GM21515 (cell line): ENCODE data around the gene ASPSCR1.
"Not testable (repeated sequence)": the region's sequence is repeated elsewhere in the genome, so short reads cannot be mapped to it uniquely, and the experiment has no call there.

Source experiments
- ATAC-seq: cut with Tn5 transposase; IDR thresholded peaks from one replicate; pipeline ENCODE4 v1.9.1; 2021; ENCODE audit not compliant: unreplicated experiment

ASPSCR1 gene

GRCh38 chr17:81981511-81981910 is 4.1 kb downstream of the ASPSCR1 start:
- not testable (repeated sequence) for ATAC-seq

- no peak for ATAC-seq
These were observed 5.7 kb downstream of the ASPSCR1 start for GRCh38 chr17:81983011-81983638.

DNA sequence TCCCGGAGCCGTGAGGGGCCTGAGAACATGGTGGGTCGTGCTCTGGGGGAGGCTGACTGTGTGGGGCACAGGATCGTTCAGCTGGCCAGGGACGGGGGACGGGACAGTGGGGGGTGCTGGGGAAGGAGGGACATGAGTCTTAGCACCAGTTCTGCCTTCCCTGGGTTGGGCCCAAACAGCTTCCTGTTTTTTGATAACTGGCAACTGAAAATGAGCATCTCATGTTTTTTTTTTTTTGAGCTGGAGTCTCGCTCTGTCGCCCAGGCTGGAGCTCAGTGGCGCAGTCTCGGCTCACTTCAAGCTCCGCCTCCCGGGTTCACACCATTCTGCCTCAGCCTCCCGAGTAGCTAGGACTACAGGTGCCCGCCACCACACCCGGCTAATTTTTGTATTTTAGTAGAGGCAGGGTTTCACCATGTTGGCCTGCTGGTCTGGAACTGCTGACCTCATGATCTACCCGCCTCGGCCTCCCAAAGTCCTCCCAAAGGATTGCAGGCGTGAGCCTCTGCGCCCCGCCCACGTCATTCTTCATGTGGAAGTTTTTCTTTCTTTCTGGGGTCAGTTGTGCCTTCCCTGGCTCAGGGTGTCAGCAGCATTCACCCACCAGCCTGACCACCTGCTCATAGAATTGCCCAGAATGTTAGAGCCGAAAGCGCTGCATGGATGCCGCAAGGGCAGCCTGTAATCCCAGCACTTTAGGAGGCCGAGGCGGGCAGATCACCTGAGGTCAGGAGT is 6.4 kb downstream of the ASPSCR1 start:
- no peak for ATAC-seq

GRCh38 chr17:81984773-81985410 is 7.5 kb downstream of the ASPSCR1 start:
- no peak for ATAC-seq

GRCh38 chr17:81986606-81987005 is 9.2 kb downstream of the ASPSCR1 start:
- ATAC-seq: no peak

DNA sequence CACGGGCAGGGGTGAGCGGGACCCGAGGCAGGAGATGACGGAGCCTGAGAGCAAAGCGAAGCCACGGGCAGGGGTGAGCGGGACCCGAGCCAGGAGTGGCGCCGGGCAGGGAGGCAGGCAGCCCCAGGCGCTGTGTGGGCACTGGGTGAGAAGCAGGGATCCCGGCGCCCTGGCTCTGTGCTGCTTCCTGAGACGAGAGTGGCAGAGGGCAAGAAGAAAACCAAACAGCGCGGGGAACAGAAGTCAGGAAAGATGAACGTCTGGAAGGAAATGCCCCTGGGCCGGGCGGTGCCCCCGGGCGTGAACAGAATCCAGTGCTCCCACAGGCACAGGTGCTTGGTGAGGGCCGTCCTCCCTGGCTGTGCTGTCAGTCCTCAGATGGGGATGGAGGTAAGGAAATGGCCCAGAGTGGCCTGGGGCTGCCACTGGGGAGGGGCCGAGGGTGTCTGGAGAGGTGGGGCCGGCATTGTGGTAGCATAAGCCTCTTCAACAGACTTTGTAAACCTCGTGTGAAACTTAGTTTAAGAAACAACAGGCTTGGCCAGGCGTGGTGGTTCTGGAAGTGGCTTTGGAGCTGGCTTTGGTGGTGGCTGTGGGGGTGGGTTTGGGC is 9.8 kb downstream of the ASPSCR1 start:
- no peak for ATAC-seq

DNA sequence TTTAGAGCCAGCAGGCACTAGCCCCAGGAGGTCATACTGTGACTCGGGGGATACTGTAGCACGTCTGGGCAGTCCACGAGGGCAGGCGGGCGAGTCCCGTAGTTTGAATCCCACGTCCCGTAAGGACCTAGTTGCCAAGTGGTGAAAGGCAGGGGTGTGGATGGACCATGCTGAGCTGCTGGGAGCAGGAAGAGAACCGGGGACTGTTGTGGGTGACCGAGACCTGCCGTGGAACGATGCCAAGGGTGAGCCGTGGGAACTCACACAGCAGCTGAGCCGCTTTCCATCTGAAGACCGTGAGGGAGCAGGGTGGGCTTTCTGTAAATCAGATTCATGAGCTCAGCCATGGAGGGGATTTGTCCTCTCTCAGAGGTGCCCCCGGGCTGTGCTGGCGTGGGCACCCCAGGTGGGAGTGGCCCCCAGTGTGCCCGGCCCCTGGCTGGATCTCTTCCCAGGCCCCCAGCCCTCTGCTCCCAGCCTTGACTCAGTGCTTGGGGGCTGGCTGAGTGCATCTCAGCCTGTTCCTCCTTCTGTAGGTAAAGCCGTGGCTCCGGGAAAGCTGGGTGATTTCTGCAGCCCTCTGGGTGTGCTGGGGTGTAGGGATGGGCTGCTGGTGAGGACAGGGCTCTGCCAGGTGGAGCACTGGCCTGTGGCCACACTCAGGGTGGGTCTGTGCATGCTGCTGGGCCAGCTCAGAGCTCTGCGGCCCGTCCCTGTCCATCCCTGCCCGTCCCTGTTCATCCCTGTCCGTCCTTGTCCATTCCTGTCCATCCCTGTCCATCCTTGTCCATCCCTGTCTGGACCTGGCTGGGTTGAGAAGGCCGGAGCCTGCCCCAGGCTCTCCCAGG is 13.6 kb downstream of the ASPSCR1 start:
- ATAC-seq: no peak

DNA sequence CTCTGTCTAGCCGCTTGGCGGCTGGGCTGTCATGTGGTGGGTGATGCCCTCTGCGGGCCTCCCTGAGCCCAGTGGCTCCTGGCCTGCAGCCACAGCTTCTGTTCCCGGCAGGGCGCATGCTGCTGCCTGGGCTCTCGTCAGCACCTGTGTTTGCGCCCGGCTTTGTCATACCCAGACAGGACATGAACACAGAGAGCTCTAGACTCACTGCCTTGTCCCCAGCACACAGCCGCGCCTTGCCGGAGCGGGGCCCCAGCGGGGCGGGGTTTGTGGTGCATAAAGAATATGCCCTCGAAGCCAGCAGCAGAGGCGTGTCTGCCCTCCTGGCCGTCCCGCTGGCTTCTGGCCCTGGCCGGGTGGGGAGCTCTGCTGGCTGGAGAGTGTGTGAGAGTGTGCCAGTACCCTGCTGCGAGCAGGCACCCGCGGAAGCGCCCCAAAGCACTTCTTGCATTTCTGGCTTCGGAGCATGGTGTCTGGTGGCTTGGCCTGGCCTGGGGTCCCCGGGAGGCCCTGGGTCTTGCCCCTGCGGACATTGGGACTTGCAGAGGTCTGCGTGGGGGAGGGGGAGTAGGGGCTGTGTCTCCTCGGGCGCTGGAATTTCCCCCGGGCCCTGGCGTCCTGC is 14.4 kb downstream of the ASPSCR1 start:
- no peak for ATAC-seq

DNA sequence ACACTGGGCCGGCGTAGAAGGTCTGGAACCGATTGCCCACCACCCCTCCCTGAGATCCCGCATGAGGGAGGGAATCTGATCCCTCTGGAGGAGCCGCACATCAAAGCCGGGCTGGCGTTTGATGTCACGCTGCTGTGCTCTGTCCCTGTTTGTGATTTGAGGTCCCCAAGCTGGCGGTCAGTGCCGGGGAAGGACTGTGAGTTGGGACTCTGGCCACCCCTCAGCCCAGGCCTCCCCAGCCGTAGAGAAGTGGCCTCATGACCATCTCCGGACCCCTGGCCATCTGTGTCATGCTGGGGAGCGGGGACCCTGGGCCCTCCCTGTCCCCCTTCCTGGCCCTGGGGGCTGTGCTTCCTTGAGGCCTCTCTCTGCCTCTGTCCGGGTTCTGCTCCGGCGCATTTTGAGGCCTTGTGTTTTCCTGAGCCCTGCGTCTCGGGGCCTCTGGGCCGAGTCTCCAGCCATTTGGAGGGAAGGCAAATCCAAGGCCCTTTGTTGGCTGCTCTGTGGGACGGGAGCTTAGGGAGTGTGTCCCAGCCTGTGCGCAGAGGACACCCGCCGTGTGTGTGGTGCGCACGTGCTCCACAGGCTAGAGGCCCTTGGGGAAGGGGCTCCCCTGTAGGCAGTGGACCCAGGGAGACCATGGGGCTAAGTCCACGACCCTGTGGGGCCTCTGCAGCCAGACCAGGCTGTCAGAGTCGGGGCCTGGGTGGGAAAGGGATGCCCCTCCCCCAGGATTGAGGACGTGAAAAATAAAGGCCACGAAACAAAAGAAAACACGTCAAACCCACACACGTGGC is 15.1 kb downstream of the ASPSCR1 start:
- ATAC-seq: no peak

DNA sequence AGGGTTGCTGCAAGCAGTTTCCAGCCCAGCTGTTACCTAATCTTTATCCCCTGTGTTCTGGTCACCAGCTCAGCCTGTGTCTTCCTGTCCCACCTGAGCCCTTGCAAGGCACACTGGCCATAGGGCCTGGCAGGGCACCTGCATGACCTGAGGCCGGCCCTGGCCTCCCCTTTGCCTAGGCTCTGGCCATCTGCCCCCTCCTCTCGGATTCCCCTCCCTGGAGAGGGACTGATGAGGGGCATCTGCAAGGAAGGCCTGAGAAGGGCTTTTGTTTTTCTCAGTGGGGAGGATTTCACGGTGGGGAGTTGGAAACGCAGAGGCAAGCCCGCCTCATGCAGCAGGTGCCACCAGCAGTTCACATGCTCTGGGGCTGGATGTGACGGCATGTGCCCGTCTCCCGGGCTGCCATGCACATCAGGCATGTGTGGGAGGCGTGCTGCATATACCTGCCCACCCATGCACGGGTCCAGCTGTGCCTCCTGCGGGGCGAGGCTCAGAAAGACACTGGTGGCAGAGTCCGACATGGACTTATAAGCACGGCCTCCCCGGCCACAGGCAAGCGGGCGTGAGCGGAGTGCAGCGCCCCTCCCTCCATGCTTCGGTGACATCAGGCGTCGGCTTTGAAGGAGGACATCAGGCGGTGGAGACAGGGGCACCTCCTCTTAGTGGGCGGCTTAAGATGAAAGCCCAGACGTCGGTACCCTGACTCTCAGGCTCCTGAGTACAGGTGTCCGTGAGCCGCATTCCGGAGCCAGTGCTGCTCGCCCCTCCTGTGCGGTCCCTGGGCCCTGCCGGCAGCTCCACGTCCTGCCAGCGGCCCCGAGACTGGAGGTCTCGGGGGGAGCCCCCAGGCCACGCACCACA is 16.5 kb downstream of the ASPSCR1 start:
- no peak for ATAC-seq

- no peak for ATAC-seq
These were observed 17.4 kb downstream of the ASPSCR1 start for GRCh38 chr17:81994593-81995462.

DNA sequence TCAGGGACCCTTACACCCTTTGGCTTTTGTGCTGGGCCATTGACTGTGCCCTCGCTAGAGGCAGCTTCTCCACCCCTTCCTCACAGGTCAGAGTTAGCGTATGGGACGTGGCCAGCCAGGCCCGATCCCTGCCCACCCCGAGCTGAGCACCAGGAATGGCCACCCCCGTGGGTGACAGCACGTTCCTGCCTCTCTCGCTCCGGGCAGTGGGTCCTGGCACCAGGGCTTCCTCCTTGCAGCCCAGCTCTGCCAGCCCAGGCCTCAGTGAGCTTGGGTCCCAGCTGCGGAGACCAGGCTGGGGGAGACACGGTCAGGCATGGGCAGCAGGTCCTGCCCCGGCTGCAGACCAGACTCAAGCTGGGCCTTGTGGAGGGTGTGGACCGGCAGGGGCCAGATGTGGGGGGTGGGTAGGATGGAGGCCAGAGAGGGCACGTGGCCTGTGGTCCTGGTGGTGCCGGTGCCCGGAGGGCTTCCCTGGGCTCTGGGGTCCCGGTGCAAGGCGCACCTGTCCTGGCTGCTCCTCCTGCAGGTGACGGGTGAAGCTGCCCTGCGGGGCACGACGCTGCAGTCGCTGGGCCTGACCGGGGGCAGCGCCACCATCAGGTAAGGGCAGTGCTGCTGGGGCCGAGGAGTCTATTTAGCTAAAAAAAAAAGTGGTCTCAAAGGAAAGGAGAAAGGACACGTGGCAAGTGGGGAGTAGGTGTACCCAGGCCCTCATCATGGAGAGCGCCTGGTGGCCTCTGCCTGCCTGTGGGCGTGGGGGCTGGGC is 18.2 kb downstream of the ASPSCR1 start:
- ATAC-seq: no peak

DNA sequence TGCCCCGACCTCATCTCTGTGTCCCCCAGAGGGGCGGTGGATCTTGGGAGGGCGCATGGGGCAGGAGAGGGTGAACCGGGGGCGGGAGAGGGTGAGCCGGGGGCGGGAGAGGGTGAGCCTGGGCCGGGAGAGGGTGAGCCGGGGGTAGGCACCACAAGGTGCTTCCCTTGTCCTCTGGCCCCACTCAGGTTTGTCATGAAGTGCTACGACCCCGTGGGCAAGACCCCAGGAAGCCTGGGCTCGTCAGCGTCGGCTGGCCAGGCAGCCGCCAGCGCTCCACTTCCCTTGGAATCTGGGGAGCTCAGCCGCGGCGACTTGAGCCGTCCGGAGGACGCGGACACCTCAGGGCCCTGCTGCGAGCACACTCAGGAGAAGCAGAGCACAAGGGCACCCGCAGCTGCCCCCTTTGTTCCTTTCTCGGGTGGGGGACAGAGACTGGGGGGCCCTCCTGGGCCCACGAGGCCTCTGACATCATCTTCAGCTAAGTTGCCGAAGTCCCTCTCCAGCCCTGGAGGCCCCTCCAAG is 18.9 kb downstream of the ASPSCR1 start:
- ATAC-seq: no peak

- ATAC-seq: no peak
These were observed 19.5 kb downstream of the ASPSCR1 start for GRCh38 chr17:81996757-81997441.

GRCh38 chr17:81998212-81998611 is 20.8 kb downstream of the ASPSCR1 start:
- ATAC-seq: no peak
